GM23338 (cell line): Measurements from ENCODE around the gene GNB1L. TPM values are rescaled to one million over a fixed set of nuclear protein-coding genes. Genes with fewer than 3 reads are reported as not detected.

Experiments
- ATAC-seq: fragments of 200-7000 bp; cut with Tn5 transposase; 3 replicates; pipeline ENCODE4 v1.9.1; 2020
- DNase-seq: peaks from one replicate; pipeline ENCODE4 v3.0.0-alpha.2; 2015; ENCODE audit warnings: low spot score
- H2AFZ ChIP-seq: fragments of 200-600 bp; sonication (generic); 2 replicates; pipeline ENCODE4 v1.8.0; 2016; ENCODE audit warnings: antibody characterized with exemption, mild to moderate bottlenecking, moderate library complexity
- H3F3A ChIP-seq: fragments of 200-600 bp; sonication (generic); replicated peaks from 2 replicates; pipeline ENCODE4 v1.8.0; 2017; ENCODE audit warnings: antibody characterized with exemption, mixed run types, low read depth
- H3K27ac ChIP-seq: fragments of 200-600 bp; sonication (generic); 2 replicates; pipeline ENCODE4 v1.6.1; 2016; ENCODE audit warnings: low read depth
- H3K27me3 ChIP-seq: fragments of 200-600 bp; sonication (generic); 2 replicates; pipeline ENCODE4 v1.8.0; 2016; ENCODE audit warnings: mild to moderate bottlenecking, mixed run types, moderate library complexity; ENCODE audit not compliant: insufficient read depth
- H3K36me3 ChIP-seq: fragments of 200-600 bp; sonication (generic); 2 replicates; pipeline ENCODE4 v1.8.0; 2016; ENCODE audit warnings: mild to moderate bottlenecking; ENCODE audit not compliant: insufficient read depth
- H3K4me1 ChIP-seq: fragments of 200-600 bp; sonication (generic); 2 replicates; pipeline ENCODE4 v1.8.0; 2016; ENCODE audit warnings: mild to moderate bottlenecking, moderate library complexity; ENCODE audit not compliant: insufficient read depth
- H3K4me2 ChIP-seq: fragments of 200-600 bp; sonication (generic); 2 replicates; pipeline ENCODE4 v1.7.1; 2017; ENCODE audit warnings: mixed run types
- H3K4me3 ChIP-seq: fragments of 200-600 bp; sonication (generic); 2 replicates; pipeline ENCODE4 v1.6.1; 2016; ENCODE audit warnings: mixed run types
- H3K79me2 ChIP-seq: fragments of 200-600 bp; sonication (generic); replicated peaks from 2 replicates; pipeline ENCODE4 v1.8.0; 2017; ENCODE audit warnings: mild to moderate bottlenecking; ENCODE audit not compliant: insufficient read depth
- H3K9me2 ChIP-seq: fragments of 200-600 bp; sonication (generic); 2 replicates; pipeline ENCODE4 v1.8.0; 2017; ENCODE audit not compliant: insufficient read depth
- H4K20me1 ChIP-seq: fragments of 200-600 bp; sonication (generic); replicated peaks from 2 replicates; pipeline ENCODE4 v1.8.0; 2017; ENCODE audit warnings: mild to moderate bottlenecking; ENCODE audit not compliant: insufficient read depth
- H3K27ac Mint-ChIP-seq: 2 replicates; pipeline ENCODE4 v1.8.0; 2020; ENCODE audit warnings: inconsistent platforms, mild to moderate bottlenecking, moderate library complexity, mixed read lengths
- H3K27me3 Mint-ChIP-seq: 3 replicates; pipeline ENCODE4 v1.8.0; 2022; ENCODE audit warnings: low read depth, mild to moderate bottlenecking, moderate library complexity, mixed read lengths, inconsistent platforms; ENCODE audit not compliant: insufficient read depth, poor library complexity
- H3K36me3 Mint-ChIP-seq: 3 replicates; pipeline ENCODE4 v1.8.0; 2021; ENCODE audit warnings: low read depth, mild to moderate bottlenecking, inconsistent platforms, moderate library complexity, mixed read lengths
- H3K4me1 Mint-ChIP-seq: 3 replicates; pipeline ENCODE4 v1.8.0; 2020; ENCODE audit warnings: mild to moderate bottlenecking, inconsistent platforms, mixed read lengths
- H3K4me3 Mint-ChIP-seq: 3 replicates; pipeline ENCODE4 v1.8.0; 2021; ENCODE audit warnings: moderate library complexity, mild to moderate bottlenecking, inconsistent platforms, mixed read lengths
- H3K9me3 Mint-ChIP-seq: 3 replicates; pipeline ENCODE4 v1.8.0; 2020; ENCODE audit warnings: moderate library complexity, mild to moderate bottlenecking, inconsistent platforms, mixed read lengths
- CTCF ChIP-seq, 2 experiments: fragments of 200-600 bp in 1 of 2; sonication (generic) in 1 of 2; conservative IDR thresholded peaks; 2 replicates each; pipeline versions ENCODE4 v1.5.1 to v1.6.1; 2016 to 2017; ENCODE audit warnings: antibody characterized with exemption in 2 of 2, low read depth in 2 of 2, mild to moderate bottlenecking in 2 of 2, moderate library complexity in 1 of 2
- ETS1 ChIP-seq: IDR thresholded peaks from 2 replicates; pipeline ENCODE4 v1.6.1; 2016; ENCODE audit warnings: antibody characterized with exemption
- JUNB ChIP-seq: IDR thresholded peaks from one replicate; pipeline ENCODE4 v1.6.1; 2016; ENCODE audit warnings: antibody characterized with exemption; ENCODE audit not compliant: unreplicated experiment
- NANOG ChIP-seq: IDR thresholded peaks from 2 replicates; pipeline ENCODE4 v1.6.1; 2016; ENCODE audit warnings: antibody characterized with exemption, borderline replicate concordance
- POLR2AphosphoS5 ChIP-seq: IDR thresholded peaks from 2 replicates; pipeline ENCODE4 v1.6.1; 2016; ENCODE audit warnings: antibody characterized with exemption, low read depth
- REST ChIP-seq: IDR thresholded peaks from one replicate; pipeline ENCODE4 v1.6.1; 2018; ENCODE audit warnings: antibody characterized with exemption; ENCODE audit not compliant: unreplicated experiment
- ZNF331 ChIP-seq: fragments of 250-450 bp; sonication (Bioruptor Pico); IDR thresholded peaks from 2 replicates; pipeline ENCODE4 v1.5.0; 2020; ENCODE audit warnings: low read depth, mild to moderate bottlenecking, moderate library complexity
- ZNF462 ChIP-seq: fragments of 250-450 bp; sonication (Bioruptor Pico); IDR thresholded peaks from 2 replicates; pipeline ENCODE4 v1.5.0; 2020; ENCODE audit warnings: mild to moderate bottlenecking, moderate library complexity
- polyA plus RNA-seq: library from polyadenylated mRNA; unstranded; fragments of >200 nt; fragmentation: Nextera tagmentation; extraction: Ambion mirVana; gene quantifications from 2 replicates; pipeline ENCODE4 v1.2.1, GENCODE V29; 2016
- total RNA-seq: library from RNA; depleted of rRNA; stranded (reverse); fragments of >200 nt; shearing (Covaris generic); gene quantifications from 2 replicates; pipeline ENCODE4 v1.2.3, GENCODE V29; 2014

Gene GNB1L
- total and polyA plus RNA-seq, 2 experiments from 2014 or later: 15.2 to 27.8 TPM

GRCh38 chr22:19879992-19880785 is 25.5 kb upstream of the GNB1L start (continued):
- no peak for TF ChIP-seq ZNF462 (CRISPR knock-in tag)

- ATAC-seq (no peak), DNase-seq (no peak)
- Histone ChIP-seq H3K4me2 (no peak overlapping the region), H3K4me3 (no peak overlapping the region), H3K9me2 (no peaks in the 10 kb centered on the region), H3K27ac (no peak overlapping the region), H3K27me3 (no peaks in the 10 kb centered on the region), H2AFZ (no peak overlapping the region), H3K4me1 (peaks cover 18% of the 10 kb centered on the region), H3F3A (peaks cover 4% of the 10 kb centered on the region), H4K20me1 (no peaks in the 10 kb centered on the region), H3K36me3 (no peaks in the 10 kb centered on the region), H3K79me2 (no peaks in the 10 kb centered on the region)
- Mint-ChIP-seq H3K4me1 (peaks cover 32% of the 10 kb centered on the region), H3K27me3 (peaks cover 23% of the 10 kb centered on the region), H3K9me3 (no peaks in the 10 kb centered on the region), H3K36me3 (no peaks in the 10 kb centered on the region; the same call in 2 of the 3 replicates), H3K27ac (no peak overlapping the region), H3K4me3 (no peak overlapping the region; the same call in 2 of the 3 replicates)
- TF ChIP-seq JUNB: no peak
- TF ChIP-seq POLR2AphosphoS5: no peak
- no peak for TF ChIP-seq ZNF331 (CRISPR knock-in tag)
- TF ChIP-seq NANOG: no peak
- TF ChIP-seq REST: no peak
- TF ChIP-seq ETS1: no peak
- TF ChIP-seq CTCF (conservative IDR thresholded peaks at IDR 0.05; ENCODE audit: low read depth in 2 of 2): no peak
Measured at GRCh38 chr22:19879643-19879991, 24.9 kb upstream of the GNB1L start.
